Tibial artery (tissue), 4 donors: ENCODE data around the gene MGRN1.

Experiments used
- DNase-seq, 2 donors: peaks; one replicate each; pipeline ENCODE4 v3.0.0-alpha.2; 2019
- H3K27ac ChIP-seq, 2 donors: fragments of 200-600 bp; sonication (generic) in 1 of 2; 1 replicate in 1 of 2; 2 replicates in 1 of 2; pipeline ENCODE4 v1.5.1; 2018 to 2019; ENCODE audit warnings: mild to moderate bottlenecking in 1 of 2
- H3K27me3 ChIP-seq, 2 donors: fragments of 200-600 bp; sonication (generic) in 1 of 2; one replicate each; pipeline versions ENCODE4 v1.5.1 to v1.6.0; 2016 to 2019
- H3K36me3 ChIP-seq, 3 donors: fragments of 200-600 bp; sonication (generic) in 2 of 3; one replicate each; pipeline ENCODE4 v1.5.1; 2016 to 2019; ENCODE audit warnings: mild to moderate bottlenecking in 2 of 3
- H3K4me1 ChIP-seq, 4 donors: fragments of 200-600 bp; sonication (generic) in 2 of 4; 1 replicate in 3 of 4; 2 replicates in 1 of 4; pipeline ENCODE4 v1.5.1; 2016 to 2019
- H3K4me3 ChIP-seq, 2 donors: fragments of 200-600 bp; sonication (generic) in 1 of 2; 1 replicate in 1 of 2; 2 replicates in 1 of 2; pipeline ENCODE4 v1.5.1; 2018 to 2019; ENCODE audit warnings: mild to moderate bottlenecking in 2 of 2
- H3K9me3 ChIP-seq, 3 donors: fragments of 200-600 bp; sonication (generic) in 1 of 3; one replicate each; pipeline ENCODE4 v1.5.1; 2016 to 2019
- intact Hi-C: fragments of 100-400 bp; cut with DNase I; formaldehyde crosslinking; loops from one replicate; pipeline ENCODE4 v1.15.0; 2023; ENCODE audit warnings: low total_unique reads
- TF ChIP-seq, protein P1 (sequence below), 2 experiments: fragments of 200-600 bp in 1 of 2; fragments of 450-650 bp in 1 of 2; IDR thresholded peaks; one replicate each; pipeline ENCODE4 v1.5.1; 2017 to 2019; ENCODE audit warnings: antibody characterized with exemption in 2 of 2, mild to moderate bottlenecking in 1 of 2, moderate library complexity in 1 of 2

The MGRN1 gene

GRCh38 chr16:4617880-4618279 lies 6.7 kb upstream of the MGRN1 start:
- Histone ChIP-seq H3K27ac (peak overlapping the region; percentile 96 to 99), H3K36me3 (no peaks in the 10 kb centered on the region), H3K27me3 (no peaks in the 10 kb centered on the region), H3K4me1 (peaks cover 0 to 49% (median 39%) of the 10 kb centered on the region in 4 donors), H3K4me3 (no peak overlapping the region), H3K9me3 (no peaks in the 10 kb centered on the region)
- intact Hi-C loops, result loop anchor here (10.0 kb wide), 1 partner anchor 143 kb away; the partner anchor contains the start of genes HMOX2 and NMRAL1
- TF ChIP-seq, protein P1, sequence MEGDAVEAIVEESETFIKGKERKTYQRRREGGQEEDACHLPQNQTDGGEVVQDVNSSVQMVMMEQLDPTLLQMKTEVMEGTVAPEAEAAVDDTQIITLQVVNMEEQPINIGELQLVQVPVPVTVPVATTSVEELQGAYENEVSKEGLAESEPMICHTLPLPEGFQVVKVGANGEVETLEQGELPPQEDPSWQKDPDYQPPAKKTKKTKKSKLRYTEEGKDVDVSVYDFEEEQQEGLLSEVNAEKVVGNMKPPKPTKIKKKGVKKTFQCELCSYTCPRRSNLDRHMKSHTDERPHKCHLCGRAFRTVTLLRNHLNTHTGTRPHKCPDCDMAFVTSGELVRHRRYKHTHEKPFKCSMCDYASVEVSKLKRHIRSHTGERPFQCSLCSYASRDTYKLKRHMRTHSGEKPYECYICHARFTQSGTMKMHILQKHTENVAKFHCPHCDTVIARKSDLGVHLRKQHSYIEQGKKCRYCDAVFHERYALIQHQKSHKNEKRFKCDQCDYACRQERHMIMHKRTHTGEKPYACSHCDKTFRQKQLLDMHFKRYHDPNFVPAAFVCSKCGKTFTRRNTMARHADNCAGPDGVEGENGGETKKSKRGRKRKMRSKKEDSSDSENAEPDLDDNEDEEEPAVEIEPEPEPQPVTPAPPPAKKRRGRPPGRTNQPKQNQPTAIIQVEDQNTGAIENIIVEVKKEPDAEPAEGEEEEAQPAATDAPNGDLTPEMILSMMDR (IDR thresholded peaks at IDR 0.05), result no peak
- DNase-seq, result no peak

- no peak overlapping the region for H3K4me3 ChIP-seq
- no peaks in the 10 kb centered on the region for H3K36me3 ChIP-seq
- intact Hi-C loops, result loop anchor here (10.0 kb wide), 1 partner anchor 144 kb away; the partner anchor contains the start of genes HMOX2 and NMRAL1
- H3K4me1 ChIP-seq, result peaks cover 0 to 40% (median 32%) of the 10 kb centered on the region in 4 donors
- no peak for DNase-seq
- H3K27me3 ChIP-seq, result no peaks in the 10 kb centered on the region
- no peaks in the 10 kb centered on the region for H3K9me3 ChIP-seq
- TF ChIP-seq, protein P1 (IDR thresholded peaks at IDR 0.05), result no peak
- H3K27ac ChIP-seq, result peak overlapping the region in 1 of 2 donors; percentile 99
Observed at GRCh38 chr16:4618645-4619418, 5.8 kb upstream of the MGRN1 start.

- Histone ChIP-seq H3K4me1 (peaks cover 0 to 34% (median 24%) of the 10 kb centered on the region in 4 donors), H3K27ac (no peak overlapping the region), H3K36me3 (no peaks in the 10 kb centered on the region), H3K9me3 (no peaks in the 10 kb centered on the region), H3K27me3 (no peaks in the 10 kb centered on the region), H3K4me3 (no peak overlapping the region)
- no peak for DNase-seq
- intact Hi-C loops, result no loop called here
- TF ChIP-seq, protein P1 (IDR thresholded peaks at IDR 0.05), result no peak
Observed at GRCh38 chr16:4623593-4623992, 1.0 kb upstream of the MGRN1 start.

DNA sequence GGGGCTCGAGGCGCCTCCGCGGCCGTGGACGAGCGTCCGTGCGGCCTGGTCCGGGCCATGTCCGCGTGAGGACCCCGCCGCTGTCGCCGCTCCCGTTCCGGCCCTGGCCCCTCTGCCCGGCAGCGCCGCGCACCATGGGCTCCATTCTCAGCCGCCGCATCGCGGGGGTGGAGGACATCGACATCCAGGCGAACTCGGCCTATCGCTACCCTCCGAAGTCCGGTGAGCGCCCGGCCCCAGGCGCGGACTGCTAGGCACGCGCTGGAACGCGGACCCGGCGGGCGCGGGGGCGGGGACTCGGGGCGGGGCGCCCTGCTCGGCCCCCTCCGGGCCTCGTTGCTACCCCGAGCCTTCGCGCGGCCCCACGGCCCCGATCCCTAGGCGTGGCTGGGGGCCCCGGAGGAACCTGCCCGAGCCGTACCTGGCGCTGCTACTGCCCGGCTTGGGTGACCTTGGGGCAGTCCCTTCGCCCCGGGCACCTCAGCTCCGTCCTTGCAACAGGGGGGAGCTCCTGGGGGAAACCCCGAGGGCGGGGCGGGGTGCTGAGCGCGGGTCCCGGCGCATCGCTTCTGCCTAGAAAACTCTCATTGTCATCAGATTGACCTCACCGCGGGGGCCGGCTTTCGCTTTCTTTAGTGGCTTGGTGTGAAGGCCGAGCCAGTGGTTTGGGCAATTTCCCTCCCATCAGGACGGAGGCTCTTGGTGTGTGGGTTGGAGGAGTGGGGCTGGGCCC lies 367 bp downstream of the MGRN1 start:
- Histone ChIP-seq H3K27me3 (no peaks in the 10 kb centered on the region), H3K4me3 (peak overlapping the region; percentile 62 to 93), H3K4me1 (peaks cover 0 to 34% (median 23%) of the 10 kb centered on the region in 4 donors), H3K9me3 (no peaks in the 10 kb centered on the region), H3K36me3 (no peaks in the 10 kb centered on the region), H3K27ac (peak overlapping the region; percentile 83 to 90)
- TF ChIP-seq, protein P1 (IDR thresholded peaks at IDR 0.05), result no peak
- peak; percentile 70 to 81 for DNase-seq
- intact Hi-C loops, result no loop called here

DNA sequence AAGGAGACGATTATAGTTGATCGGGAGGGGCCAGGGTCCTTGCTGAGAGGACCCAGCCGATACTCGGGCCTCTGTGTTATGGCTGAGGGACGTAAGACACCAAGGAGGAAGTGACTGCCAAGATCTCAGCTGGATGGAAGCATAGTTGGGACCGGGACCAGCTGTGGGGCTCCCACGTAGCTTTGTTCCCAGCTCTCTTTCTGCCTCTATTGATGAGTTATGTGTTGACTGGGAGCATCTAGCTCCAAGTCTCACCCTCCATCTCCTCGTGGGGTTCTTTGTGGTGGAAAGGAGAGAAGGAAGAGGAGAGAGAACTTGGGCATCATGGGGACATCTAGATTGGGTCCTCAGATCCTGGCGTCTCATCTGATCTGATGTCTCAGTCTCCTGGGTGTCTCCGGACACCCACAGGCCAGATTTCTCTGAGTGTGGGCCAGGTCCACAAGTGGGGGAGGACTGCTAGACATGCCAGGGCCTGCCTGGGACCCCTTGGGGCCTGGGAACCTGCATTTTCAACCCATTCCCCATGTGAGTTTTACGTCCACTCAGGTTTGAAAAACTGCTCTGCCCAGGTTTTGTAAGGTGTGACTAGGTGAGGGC lies 1.0 kb downstream of the MGRN1 start:
- H3K4me1 ChIP-seq, result peaks cover 0 to 34% (median 23%) of the 10 kb centered on the region in 4 donors
- TF ChIP-seq, protein P1 (IDR thresholded peaks at IDR 0.05), result no peak
- no peaks in the 10 kb centered on the region for H3K36me3 ChIP-seq
- peak overlapping the region; percentile 62 to 93 for H3K4me3 ChIP-seq
- DNase-seq, result no peak
- intact Hi-C loops, result no loop called here
- no peaks in the 10 kb centered on the region for H3K9me3 ChIP-seq
- H3K27ac ChIP-seq, result peak overlapping the region; percentile 83 to 90
- H3K27me3 ChIP-seq, result no peaks in the 10 kb centered on the region
